Measurements from ENCODE around the gene FAM53C.
A peak's percentile ranks its signal among the peaks of the same experiment; 100 is the strongest.

The FAM53C gene

DNA sequence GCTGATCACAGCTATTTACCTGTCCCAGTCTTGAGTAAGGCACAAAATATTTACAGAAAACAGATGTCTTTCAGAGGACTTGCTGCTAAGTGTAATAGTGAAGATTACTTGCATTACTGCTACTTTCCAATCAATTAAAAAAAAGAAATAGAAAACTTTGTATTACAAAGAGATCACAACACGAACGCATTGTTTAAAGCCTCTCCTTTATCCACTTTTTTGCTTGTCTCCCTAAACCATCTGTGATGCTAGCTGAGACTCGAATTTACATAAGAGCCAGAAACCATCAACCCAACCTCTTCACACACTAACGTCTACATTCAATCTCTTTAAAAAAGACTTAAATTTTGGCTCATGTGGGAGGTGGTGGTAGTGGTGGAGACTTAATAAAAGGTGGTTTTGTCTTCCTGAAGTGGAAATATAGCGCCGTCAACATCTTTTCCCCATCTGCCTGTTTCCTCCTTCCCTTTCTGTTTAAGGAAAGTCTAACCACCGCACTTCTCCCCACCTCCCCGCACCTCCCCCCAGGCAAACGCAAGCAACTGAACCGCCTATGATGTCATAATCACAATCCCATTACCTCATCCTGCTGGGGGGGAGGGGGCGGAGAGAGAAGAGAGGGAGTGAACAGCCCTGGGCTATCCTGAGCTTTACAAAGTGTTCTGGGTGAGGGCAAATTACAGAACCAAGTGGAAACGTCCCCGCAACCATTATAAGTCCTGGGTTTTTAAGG, 948 bp upstream of the FAM53C start (continued):
- TF ChIP-seq, protein P1, sequence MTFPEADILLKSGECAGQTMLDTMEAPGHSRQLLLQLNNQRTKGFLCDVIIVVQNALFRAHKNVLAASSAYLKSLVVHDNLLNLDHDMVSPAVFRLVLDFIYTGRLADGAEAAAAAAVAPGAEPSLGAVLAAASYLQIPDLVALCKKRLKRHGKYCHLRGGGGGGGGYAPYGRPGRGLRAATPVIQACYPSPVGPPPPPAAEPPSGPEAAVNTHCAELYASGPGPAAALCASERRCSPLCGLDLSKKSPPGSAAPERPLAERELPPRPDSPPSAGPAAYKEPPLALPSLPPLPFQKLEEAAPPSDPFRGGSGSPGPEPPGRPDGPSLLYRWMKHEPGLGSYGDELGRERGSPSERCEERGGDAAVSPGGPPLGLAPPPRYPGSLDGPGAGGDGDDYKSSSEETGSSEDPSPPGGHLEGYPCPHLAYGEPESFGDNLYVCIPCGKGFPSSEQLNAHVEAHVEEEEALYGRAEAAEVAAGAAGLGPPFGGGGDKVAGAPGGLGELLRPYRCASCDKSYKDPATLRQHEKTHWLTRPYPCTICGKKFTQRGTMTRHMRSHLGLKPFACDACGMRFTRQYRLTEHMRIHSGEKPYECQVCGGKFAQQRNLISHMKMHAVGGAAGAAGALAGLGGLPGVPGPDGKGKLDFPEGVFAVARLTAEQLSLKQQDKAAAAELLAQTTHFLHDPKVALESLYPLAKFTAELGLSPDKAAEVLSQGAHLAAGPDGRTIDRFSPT (tag by site-specific recombination; IDR thresholded peaks at IDR 0.05) = no peak
- TF ChIP-seq ZNF114 (tag by site-specific recombination; IDR thresholded peaks at IDR 0.05) = no peak
- no peak for TF ChIP-seq REPIN1 (tag by site-specific recombination; IDR thresholded peaks at IDR 0.05; ENCODE audit: low read depth)
- no peak for TF ChIP-seq ZNF658 (tag by site-specific recombination; IDR thresholded peaks at IDR 0.05)
- no peak for TF ChIP-seq PRDM2 (tag by site-specific recombination; IDR thresholded peaks at IDR 0.05; ENCODE audit: borderline replicate concordance)
- TF ChIP-seq ZNF223 (tag by site-specific recombination; IDR thresholded peaks at IDR 0.05) = no peak
- 0 out of 2 replicates have a peak, but pooled peaks have one; percentile 7 for TF ChIP-seq ZBTB44 (tag by site-specific recombination; IDR thresholded peaks at IDR 0.05)
- no peak; the same call in 1 of the 2 replicates for TF ChIP-seq ZNF664 (tag by site-specific recombination; IDR thresholded peaks at IDR 0.05)
- no peak for TF ChIP-seq ZNF433 (tag by site-specific recombination; IDR thresholded peaks at IDR 0.05; ENCODE audit: low read depth)
- TF ChIP-seq, protein P2, sequence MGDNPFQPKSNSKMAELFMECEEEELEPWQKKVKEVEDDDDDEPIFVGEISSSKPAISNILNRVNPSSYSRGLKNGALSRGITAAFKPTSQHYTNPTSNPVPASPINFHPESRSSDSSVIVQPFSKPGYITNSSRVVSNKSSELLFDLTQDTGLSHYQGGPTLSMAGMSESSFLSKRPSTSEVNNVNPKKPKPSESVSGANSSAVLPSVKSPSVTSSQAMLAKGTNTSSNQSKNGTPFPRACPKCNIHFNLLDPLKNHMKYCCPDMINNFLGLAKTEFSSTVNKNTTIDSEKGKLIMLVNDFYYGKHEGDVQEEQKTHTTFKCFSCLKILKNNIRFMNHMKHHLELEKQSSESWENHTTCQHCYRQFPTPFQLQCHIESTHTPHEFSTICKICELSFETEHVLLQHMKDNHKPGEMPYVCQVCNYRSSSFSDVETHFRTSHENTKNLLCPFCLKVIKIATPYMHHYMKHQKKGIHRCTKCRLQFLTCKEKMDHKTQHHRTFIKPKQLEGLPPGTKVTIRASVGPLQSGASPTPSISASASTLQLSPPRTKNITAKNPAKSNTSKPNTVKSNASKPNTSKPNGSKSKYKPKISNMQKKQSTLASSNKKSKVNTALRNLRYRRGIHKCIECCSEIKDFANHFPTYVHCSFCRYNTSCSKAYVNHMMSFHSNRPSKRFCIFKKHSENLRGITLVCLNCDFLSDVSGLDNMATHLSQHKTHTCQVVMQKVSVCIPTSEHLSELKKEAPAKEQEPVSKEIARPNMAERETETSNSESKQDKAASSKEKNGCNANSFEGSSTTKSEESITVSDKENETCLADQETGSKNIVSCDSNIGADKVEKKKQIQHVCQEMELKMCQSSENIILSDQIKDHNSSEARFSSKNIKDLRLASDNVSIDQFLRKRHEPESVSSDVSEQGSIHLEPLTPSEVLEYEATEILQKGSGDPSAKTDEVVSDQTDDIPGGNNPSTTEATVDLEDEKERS (tag by site-specific recombination; IDR thresholded peaks at IDR 0.05) = peak; percentile 11; the same call in 1 of the 2 replicates
- TF ChIP-seq ZNF211 (tag by site-specific recombination; IDR thresholded peaks at IDR 0.05; ENCODE audit: low read depth) = no peak
- no peak for TF ChIP-seq ZNF768 (tag by site-specific recombination; IDR thresholded peaks at IDR 0.05)
- peak; percentile 92 for TF ChIP-seq ZNF324 (tag by site-specific recombination; IDR thresholded peaks at IDR 0.05)
- no peak; the same call in 1 of the 2 replicates for TF ChIP-seq ZSCAN23 (tag by site-specific recombination; IDR thresholded peaks at IDR 0.05)
- peak; percentile 86 for TF ChIP-seq IKZF3 (tag by site-specific recombination; IDR thresholded peaks at IDR 0.05)
- TF ChIP-seq ZNF292 (tag by site-specific recombination; IDR thresholded peaks at IDR 0.05; ENCODE audit: borderline replicate concordance, low read depth) = no peak
- TF ChIP-seq SETDB1 (IDR thresholded peaks at IDR 0.05; ENCODE audit: insufficient read length, low read length) = no peak
- no peak for TF ChIP-seq ZNF112 (tag by site-specific recombination; IDR thresholded peaks at IDR 0.05)
- TF ChIP-seq ZSCAN4 (tag by site-specific recombination; IDR thresholded peaks at IDR 0.05) = no peak; the same call in 1 of the 2 replicates
- no peak for TF ChIP-seq MYNN (tag by site-specific recombination; IDR thresholded peaks at IDR 0.05; ENCODE audit: borderline replicate concordance)
- 0 out of 2 replicates have a peak, but pooled peaks have one; percentile 69 for TF ChIP-seq ZSCAN18 (tag by site-specific recombination; IDR thresholded peaks at IDR 0.05)
- TF ChIP-seq, protein P3, sequence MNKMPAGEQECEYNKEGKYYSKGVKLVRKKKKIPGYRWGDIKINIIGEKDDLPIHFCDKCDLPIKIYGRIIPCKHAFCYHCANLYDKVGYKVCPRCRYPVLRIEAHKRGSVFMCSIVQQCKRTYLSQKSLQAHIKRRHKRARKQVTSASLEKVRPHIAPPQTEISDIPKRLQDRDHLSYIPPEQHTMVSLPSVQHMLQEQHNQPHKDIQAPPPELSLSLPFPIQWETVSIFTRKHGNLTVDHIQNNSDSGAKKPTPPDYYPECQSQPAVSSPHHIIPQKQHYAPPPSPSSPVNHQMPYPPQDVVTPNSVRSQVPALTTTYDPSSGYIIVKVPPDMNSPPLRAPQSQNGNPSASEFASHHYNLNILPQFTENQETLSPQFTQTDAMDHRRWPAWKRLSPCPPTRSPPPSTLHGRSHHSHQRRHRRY (tag by site-specific recombination; IDR thresholded peaks at IDR 0.05) = no peak
